HFFc6 (cell line): Measurements from ENCODE around the gene ZNF408. TPM values are rescaled to one million over a fixed set of nuclear protein-coding genes. Genes with fewer than 3 reads are reported as not detected.

Experiments used
- DNase-seq: peaks from one replicate; pipeline ENCODE4 v3.0.0-alpha.2; 2018
- H3K27ac Mint-ChIP-seq: 2 replicates; pipeline ENCODE4 v1.8.0; 2020; ENCODE audit warnings: mild to moderate bottlenecking, mixed read lengths
- H3K27me3 Mint-ChIP-seq: 2 replicates; pipeline ENCODE4 v1.8.0; 2021; ENCODE audit warnings: mild to moderate bottlenecking, moderate library complexity, mixed read lengths; ENCODE audit not compliant: insufficient read depth
- H3K36me3 Mint-ChIP-seq: 2 replicates; pipeline ENCODE4 v1.8.0; 2021; ENCODE audit warnings: low read depth, mixed read lengths
- H3K4me1 Mint-ChIP-seq: 2 replicates; pipeline ENCODE4 v1.8.0; 2020; ENCODE audit warnings: low read depth, mixed read lengths
- H3K4me3 Mint-ChIP-seq: 2 replicates; pipeline ENCODE4 v1.8.0; 2020; ENCODE audit warnings: mild to moderate bottlenecking, moderate library complexity, mixed read lengths
- H3K9me3 Mint-ChIP-seq: 2 replicates; pipeline ENCODE4 v1.8.0; 2020; ENCODE audit warnings: mild to moderate bottlenecking, mixed read lengths
- CTCF ChIP-seq: fragments of 200-600 bp; sonication (generic); IDR thresholded peaks from 2 replicates; pipeline ENCODE4 v1.5.0; 2021; ENCODE audit warnings: antibody characterized with exemption, mild to moderate bottlenecking
- total RNA-seq, 6 experiments: library from RNA; stranded (reverse); fragmentation: NEBNext Ultra II Directional; extraction: Animal tissue kit (Norgen Biotek cat#: 25700); gene quantifications; 2 replicates in 1 of 6; 3 replicates in 5 of 6; pipeline ENCODE4 v1.2.3, GENCODE V29; 2021

The ZNF408 gene
- total RNA-seq, 6 experiments from 2014 or later: 7.6 to 12.3 (median 9.0) TPM

DNA sequence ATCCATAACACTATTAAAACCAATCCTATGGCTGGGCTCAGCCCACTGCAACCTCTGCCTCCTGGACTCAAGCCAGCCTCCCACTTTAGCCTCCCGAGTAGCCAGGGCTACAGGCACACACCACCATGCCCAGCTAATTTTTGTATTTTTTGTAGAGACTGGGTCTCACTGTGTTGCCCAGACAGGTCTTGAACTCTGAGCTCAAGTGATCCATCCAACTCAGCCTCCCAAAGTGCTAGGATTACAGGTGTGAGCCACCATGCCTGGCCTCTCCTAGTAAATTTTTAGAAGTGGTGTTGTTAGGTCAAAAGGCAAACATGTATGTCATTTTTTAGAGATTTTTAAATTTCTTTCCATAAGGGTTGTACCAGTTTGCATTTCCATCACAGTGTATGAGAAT, 32.4 kb downstream of the ZNF408 start:
- Mint-ChIP-seq H3K27ac (no peak overlapping the region), H3K27me3 (peaks cover 4% of the 10 kb centered on the region; the same call in 1 of the 2 replicates), H3K9me3 (no peaks in the 10 kb centered on the region), H3K4me1 (no peaks in the 10 kb centered on the region), H3K4me3 (no peak overlapping the region), H3K36me3 (0 out of 2 replicates have a peak, but pooled peaks cover 4% of the 10 kb centered on the region)
- TF ChIP-seq CTCF: no peak
- no peak for DNase-seq

DNA sequence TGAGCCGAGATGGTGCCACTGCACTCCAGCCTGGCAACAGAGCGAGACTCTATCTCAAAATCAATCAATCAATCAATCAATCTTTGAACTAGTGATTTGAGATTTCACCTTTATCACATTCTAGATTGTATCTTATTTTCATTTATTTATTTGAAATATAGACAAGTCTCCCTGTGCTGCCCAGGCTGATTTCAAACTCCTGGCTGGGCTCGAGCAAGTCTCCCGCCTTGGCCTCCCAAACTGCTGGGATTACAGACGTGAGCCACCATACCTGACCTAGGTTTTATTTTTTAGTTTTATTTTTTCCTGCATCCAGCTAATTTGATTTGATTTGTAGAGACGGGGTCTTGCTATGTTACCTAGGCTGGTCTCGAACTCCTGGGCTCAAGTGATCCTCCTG, 35.3 kb downstream of the ZNF408 start:
- H3K9me3 Mint-ChIP-seq: no peaks in the 10 kb centered on the region
- no peak for DNase-seq
- peaks cover 15% of the 10 kb centered on the region for H3K36me3 Mint-ChIP-seq
- no peaks in the 10 kb centered on the region for H3K4me1 Mint-ChIP-seq
- H3K4me3 Mint-ChIP-seq: no peak overlapping the region
- no peak for TF ChIP-seq CTCF
- H3K27ac Mint-ChIP-seq: no peak overlapping the region
- peaks cover 4% of the 10 kb centered on the region; the same call in 1 of the 2 replicates for H3K27me3 Mint-ChIP-seq

DNA sequence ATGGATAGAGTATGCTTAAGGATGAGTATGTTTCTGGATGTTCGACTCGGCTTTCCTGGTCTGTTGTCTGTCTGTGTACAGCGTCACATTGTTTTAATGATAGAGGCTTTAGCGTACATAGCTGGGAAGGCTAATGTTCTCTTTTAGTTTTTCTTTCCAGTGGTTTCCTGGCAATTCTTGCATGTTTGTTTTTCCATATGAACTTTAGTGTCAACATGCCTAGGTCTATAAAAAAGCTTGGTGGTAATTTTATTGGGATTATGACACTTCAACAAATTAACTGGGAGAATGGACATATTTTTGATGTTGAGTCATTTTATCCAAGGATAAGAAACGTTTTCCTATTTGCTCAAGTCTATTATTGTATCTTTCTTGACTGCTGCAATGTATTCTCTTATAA, 35.8 kb downstream of the ZNF408 start:
- Mint-ChIP-seq H3K36me3 (peaks cover 20% of the 10 kb centered on the region), H3K27me3 (peaks cover 4% of the 10 kb centered on the region; the same call in 1 of the 2 replicates), H3K4me3 (no peak overlapping the region), H3K27ac (no peak overlapping the region), H3K9me3 (no peaks in the 10 kb centered on the region), H3K4me1 (no peaks in the 10 kb centered on the region)
- DNase-seq: no peak
- TF ChIP-seq CTCF: no peak

- no peak overlapping the region for H3K4me3 Mint-ChIP-seq
- H3K36me3 Mint-ChIP-seq: peaks cover 31% of the 10 kb centered on the region
- no peak overlapping the region for H3K27ac Mint-ChIP-seq
Observed at GRCh38 chr11:46737699-46738098, 36.9 kb downstream of the ZNF408 start.

DNA sequence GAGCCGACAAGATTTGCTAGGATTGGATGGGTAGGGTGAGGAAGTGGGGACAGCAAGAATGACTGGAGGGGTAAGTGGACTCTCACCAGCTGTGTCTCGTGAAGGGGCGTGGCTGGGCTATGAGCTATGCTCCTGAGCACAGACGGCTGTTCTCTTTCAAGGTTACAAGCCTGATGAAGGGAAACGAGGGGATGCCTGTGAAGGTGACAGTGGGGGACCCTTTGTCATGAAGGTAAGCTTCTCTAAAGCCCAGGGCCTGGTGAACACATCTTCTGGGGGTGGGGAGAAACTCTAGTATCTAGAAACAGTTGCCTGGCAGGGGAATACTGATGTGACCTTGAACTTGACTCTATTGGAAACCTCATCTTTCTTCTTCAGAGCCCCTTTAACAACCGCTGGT, 38.1 kb downstream of the ZNF408 start:
- no peaks in the 10 kb centered on the region for H3K4me1 Mint-ChIP-seq
- no peak overlapping the region for H3K4me3 Mint-ChIP-seq
- H3K27ac Mint-ChIP-seq: no peak overlapping the region
- H3K36me3 Mint-ChIP-seq: peaks cover 39% of the 10 kb centered on the region
- H3K27me3 Mint-ChIP-seq: peaks cover 4% of the 10 kb centered on the region
- no peaks in the 10 kb centered on the region for H3K9me3 Mint-ChIP-seq
- no peak for TF ChIP-seq CTCF
- DNase-seq: no peak

More at GRCh38 chr11:46737699-46738098, 36.9 kb downstream of the ZNF408 start:
- no peak for TF ChIP-seq CTCF
- no peak for DNase-seq
- H3K27me3 Mint-ChIP-seq: peaks cover 4% of the 10 kb centered on the region
- H3K9me3 Mint-ChIP-seq: no peaks in the 10 kb centered on the region
- no peaks in the 10 kb centered on the region for H3K4me1 Mint-ChIP-seq
